HEK293 (cell line): Measurements from ENCODE around the gene ASCC3.

Experiments
- CTCF ChIA-PET: fragments of 350-600 bp; formaldehyde crosslinking; extraction: SDS; loops from one replicate; lab custom pipeline; 2021; ENCODE audit warnings: antibody characterized with exemption; lab: Yijun Ruan, JAX
- POLR2A ChIA-PET: fragments of 300-600 bp; formaldehyde crosslinking; extraction: SDS; loops from one replicate; lab custom pipeline; 2020; ENCODE audit warnings: antibody characterized with exemption, inconsistent platforms; lab: Yijun Ruan, JAX
- H3K27ac ChIP-seq: fragments of 200-500 bp; sonication (Bioruptor generic); 2 replicates; pipeline ENCODE4 v1.5.1; 2014; ENCODE audit warnings: low read depth, low read length, control low read depth, inconsistent platforms; ENCODE audit errors: extremely low read depth
- H3K36me3 ChIP-seq, 2 experiments: fragments of 200-500 bp in 1 of 2; sonication (Bioruptor generic) in 1 of 2; 1 replicate in 1 of 2; 2 replicates in 1 of 2; pipeline ENCODE4 v1.5.1; 2014 to 2017; ENCODE audit warnings: inconsistent platforms in 2 of 2, low read length in 2 of 2; ENCODE audit not compliant: control insufficient read depth in 2 of 2, insufficient read depth in 1 of 2
- H3K4me1 ChIP-seq: fragments of 200-500 bp; sonication (Bioruptor generic); 2 replicates; pipeline ENCODE4 v1.5.1; 2014; ENCODE audit warnings: mild to moderate bottlenecking, low read length, inconsistent platforms; ENCODE audit not compliant: control insufficient read depth, insufficient read depth
- H3K4me3 ChIP-seq: 2 replicates; pipeline ENCODE4 v1.5.1; 2011; ENCODE audit warnings: low read depth, mild to moderate bottlenecking, control low read depth, low read length, moderate library complexity
- H3K9me3 ChIP-seq: fragments of 200-500 bp; sonication (Bioruptor generic); 2 replicates; pipeline ENCODE4 v1.5.1; 2014; ENCODE audit warnings: low read depth, low read length, inconsistent platforms; ENCODE audit not compliant: control insufficient read depth, insufficient read depth
- GLIS1 ChIP-seq: fragments of 450-650 bp; formaldehyde crosslinking; IDR thresholded peaks from 2 replicates; pipeline ENCODE4 v1.5.1; 2016; ENCODE audit warnings: missing biosample characterization, missing genetic modification characterization
- IKZF3 ChIP-seq: fragments of 450-650 bp; IDR thresholded peaks from 2 replicates; pipeline ENCODE4 v1.5.0; 2018; ENCODE audit warnings: missing biosample characterization, mild to moderate bottlenecking, missing genetic modification characterization, moderate library complexity
- KLF16 ChIP-seq: fragments of 450-650 bp; formaldehyde crosslinking; IDR thresholded peaks from 2 replicates; pipeline ENCODE4 v1.5.1; 2017; ENCODE audit warnings: missing biosample characterization, missing genetic modification characterization
- MZF1 ChIP-seq: fragments of 450-650 bp; formaldehyde crosslinking; IDR thresholded peaks from 2 replicates; pipeline ENCODE4 v1.5.1; 2017; ENCODE audit warnings: missing biosample characterization, missing genetic modification characterization, borderline replicate concordance
- SCRT2 ChIP-seq: fragments of 450-650 bp; formaldehyde crosslinking; IDR thresholded peaks from 2 replicates; pipeline ENCODE4 v1.5.1; 2016; ENCODE audit warnings: missing biosample characterization, missing genetic modification characterization
- ZNF16 ChIP-seq: fragments of 450-650 bp; formaldehyde crosslinking; IDR thresholded peaks from 2 replicates; pipeline ENCODE4 v1.5.1; 2016; ENCODE audit warnings: low read depth, missing biosample characterization, missing genetic modification characterization
- ZNF19 ChIP-seq: fragments of 450-650 bp; formaldehyde crosslinking; IDR thresholded peaks from 2 replicates; pipeline ENCODE4; 2016; ENCODE audit warnings: missing biosample characterization, missing genetic modification characterization, low read depth
- ZNF768 ChIP-seq: fragments of 450-650 bp; formaldehyde crosslinking; IDR thresholded peaks from 2 replicates; pipeline ENCODE4 v1.5.1; 2018; ENCODE audit warnings: missing biosample characterization, mild to moderate bottlenecking, missing genetic modification characterization
- ZNF777 ChIP-seq: fragments of 450-650 bp; formaldehyde crosslinking; IDR thresholded peaks from 2 replicates; pipeline ENCODE4 v1.5.1; 2017; ENCODE audit warnings: missing biosample characterization, missing genetic modification characterization, borderline replicate concordance
- TF ChIP-seq, protein P1 (sequence below): fragments of 450-650 bp; formaldehyde crosslinking; IDR thresholded peaks from 2 replicates; pipeline ENCODE4 v1.5.1; 2016; ENCODE audit warnings: missing biosample characterization, missing genetic modification characterization
- TF ChIP-seq, protein P2 (sequence below): fragments of 450-650 bp; formaldehyde crosslinking; IDR thresholded peaks from 2 replicates; pipeline ENCODE4 v1.5.1; 2016; ENCODE audit warnings: missing biosample characterization, missing genetic modification characterization
- TF ChIP-seq, protein P3 (sequence below): fragments of 450-650 bp; formaldehyde crosslinking; IDR thresholded peaks from 2 replicates; pipeline ENCODE4 v1.5.0; 2017; ENCODE audit warnings: missing biosample characterization, missing genetic modification characterization, borderline replicate concordance
- TF ChIP-seq, protein P4 (sequence below): fragments of 450-650 bp; formaldehyde crosslinking; IDR thresholded peaks from 2 replicates; pipeline ENCODE4 v1.5.1; 2016; ENCODE audit warnings: missing biosample characterization, missing genetic modification characterization
- TF ChIP-seq, protein P5 (sequence below): fragments of 450-650 bp; formaldehyde crosslinking; IDR thresholded peaks from 2 replicates; pipeline ENCODE4 v1.5.1; 2016; ENCODE audit warnings: missing biosample characterization, missing genetic modification characterization, low read depth
- TF ChIP-seq, protein P6 (sequence below): fragments of 450-650 bp; IDR thresholded peaks from 2 replicates; pipeline ENCODE4 v1.5.1; 2018; ENCODE audit warnings: missing biosample characterization, missing genetic modification characterization

The ASCC3 gene

DNA sequence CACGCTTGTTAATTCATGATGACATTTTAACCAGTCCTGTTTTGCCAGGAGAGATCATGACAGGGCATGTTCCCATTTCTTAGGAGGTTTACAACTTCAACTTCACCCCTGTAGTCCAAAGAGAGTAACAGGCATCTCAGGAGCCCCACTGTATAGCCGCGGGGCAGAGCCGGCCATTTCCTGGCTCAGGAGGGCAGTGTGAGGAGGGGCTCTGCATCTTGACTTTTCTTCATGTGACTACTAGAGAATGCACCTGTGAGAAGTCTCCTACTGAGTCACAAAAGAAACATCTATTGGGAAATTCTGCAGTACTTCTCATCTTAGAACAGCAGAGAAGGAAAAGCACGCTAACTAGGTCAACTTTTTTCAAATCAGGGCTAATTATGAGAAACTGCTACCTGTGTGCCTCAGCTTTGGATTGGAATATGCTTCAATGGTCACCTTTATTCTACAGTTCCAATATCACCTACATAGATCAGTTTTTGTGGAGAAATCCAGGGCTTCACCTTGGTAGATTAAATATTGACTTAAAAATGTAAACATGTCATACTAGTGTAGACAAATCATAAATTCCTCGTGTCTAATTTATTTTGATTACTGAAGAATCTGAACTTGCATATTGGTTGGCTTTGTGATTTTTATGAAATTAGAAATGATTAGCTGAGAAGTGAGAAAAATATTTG, 387.8 kb downstream of the ASCC3 start (continued):
- TF ChIP-seq, protein P1, sequence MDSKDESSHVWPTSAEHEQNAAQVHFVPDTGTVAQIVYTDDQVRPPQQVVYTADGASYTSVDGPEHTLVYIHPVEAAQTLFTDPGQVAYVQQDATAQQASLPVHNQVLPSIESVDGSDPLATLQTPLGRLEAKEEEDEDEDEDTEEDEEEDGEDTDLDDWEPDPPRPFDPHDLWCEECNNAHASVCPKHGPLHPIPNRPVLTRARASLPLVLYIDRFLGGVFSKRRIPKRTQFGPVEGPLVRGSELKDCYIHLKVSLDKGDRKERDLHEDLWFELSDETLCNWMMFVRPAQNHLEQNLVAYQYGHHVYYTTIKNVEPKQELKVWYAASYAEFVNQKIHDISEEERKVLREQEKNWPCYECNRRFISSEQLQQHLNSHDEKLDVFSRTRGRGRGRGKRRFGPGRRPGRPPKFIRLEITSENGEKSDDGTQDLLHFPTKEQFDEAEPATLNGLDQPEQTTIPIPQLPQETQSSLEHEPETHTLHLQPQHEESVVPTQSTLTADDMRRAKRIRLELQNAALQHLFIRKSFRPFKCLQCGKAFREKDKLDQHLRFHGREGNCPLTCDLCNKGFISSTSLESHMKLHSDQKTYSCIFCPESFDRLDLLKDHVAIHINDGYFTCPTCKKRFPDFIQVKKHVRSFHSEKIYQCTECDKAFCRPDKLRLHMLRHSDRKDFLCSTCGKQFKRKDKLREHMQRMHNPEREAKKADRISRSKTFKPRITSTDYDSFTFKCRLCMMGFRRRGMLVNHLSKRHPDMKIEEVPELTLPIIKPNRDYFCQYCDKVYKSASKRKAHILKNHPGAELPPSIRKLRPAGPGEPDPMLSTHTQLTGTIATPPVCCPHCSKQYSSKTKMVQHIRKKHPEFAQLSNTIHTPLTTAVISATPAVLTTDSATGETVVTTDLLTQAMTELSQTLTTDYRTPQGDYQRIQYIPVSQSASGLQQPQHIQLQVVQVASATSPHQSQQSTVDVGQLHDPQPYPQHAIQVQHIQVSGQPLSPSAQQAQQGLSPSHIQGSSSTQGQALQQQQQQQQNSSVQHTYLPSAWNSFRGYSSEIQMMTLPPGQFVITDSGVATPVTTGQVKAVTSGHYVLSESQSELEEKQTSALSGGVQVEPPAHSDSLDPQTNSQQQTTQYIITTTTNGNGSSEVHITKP (tag by site-specific recombination), result no peak
- TF ChIP-seq, protein P2, sequence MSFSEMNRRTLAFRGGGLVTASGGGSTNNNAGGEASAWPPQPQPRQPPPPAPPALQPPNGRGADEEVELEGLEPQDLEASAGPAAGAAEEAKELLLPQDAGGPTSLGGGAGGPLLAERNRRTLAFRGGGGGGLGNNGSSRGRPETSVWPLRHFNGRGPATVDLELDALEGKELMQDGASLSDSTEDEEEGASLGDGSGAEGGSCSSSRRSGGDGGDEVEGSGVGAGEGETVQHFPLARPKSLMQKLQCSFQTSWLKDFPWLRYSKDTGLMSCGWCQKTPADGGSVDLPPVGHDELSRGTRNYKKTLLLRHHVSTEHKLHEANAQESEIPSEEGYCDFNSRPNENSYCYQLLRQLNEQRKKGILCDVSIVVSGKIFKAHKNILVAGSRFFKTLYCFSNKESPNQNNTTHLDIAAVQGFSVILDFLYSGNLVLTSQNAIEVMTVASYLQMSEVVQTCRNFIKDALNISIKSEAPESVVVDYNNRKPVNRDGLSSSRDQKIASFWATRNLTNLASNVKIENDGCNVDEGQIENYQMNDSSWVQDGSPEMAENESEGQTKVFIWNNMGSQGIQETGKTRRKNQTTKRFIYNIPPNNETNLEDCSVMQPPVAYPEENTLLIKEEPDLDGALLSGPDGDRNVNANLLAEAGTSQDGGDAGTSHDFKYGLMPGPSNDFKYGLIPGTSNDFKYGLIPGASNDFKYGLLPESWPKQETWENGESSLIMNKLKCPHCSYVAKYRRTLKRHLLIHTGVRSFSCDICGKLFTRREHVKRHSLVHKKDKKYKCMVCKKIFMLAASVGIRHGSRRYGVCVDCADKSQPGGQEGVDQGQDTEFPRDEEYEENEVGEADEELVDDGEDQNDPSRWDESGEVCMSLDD (tag by site-specific recombination), result no peak
- TF ChIP-seq ZNF768 (tag by site-specific recombination), result no peak
- no peak for TF ChIP-seq ZNF777 (tag by site-specific recombination)
- TF ChIP-seq ZNF16 (tag by site-specific recombination), result no peak
- TF ChIP-seq GLIS1 (tag by site-specific recombination), result no peak
- no peak for TF ChIP-seq ZNF19
- TF ChIP-seq, all 188 proteins: peak for 0

DNA sequence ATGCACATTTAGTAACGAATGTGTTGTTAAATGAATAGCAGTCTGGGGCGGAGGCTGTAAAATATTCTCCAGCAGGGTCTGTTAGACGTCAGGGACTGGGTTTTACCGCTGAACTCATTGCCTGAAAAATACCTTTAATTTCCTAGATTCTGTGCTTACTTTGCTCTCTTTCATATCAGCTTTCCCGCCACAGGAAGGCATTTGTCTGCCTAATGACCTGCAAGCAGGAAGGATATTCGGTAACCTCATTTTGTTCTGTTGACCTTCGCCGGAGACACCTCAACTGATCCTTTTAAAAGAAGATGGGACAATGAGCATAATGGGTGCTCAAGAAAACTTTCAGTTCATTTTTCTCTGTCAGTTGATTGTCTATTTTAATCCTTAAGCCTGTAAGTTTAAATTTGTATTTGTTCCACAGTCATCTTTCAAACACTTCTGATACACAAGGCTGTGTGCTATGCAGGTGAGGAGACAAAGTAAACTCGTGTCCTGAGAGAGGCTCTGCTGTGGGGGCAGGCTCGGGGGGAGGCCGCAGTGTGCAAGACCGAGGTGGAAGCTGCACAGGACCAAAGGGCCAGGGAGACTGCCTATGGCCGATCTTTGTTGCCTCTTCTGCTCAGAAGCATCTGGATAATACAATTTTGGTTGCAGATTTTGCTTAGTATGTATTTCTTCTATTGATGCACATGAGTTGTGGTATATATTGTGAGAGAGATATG, 389.0 kb downstream of the ASCC3 start:
- Histone ChIP-seq H3K4me3 (no peak overlapping the region), H3K27ac (no peak overlapping the region), H3K36me3 (no peaks in the 10 kb centered on the region), H3K9me3 (no peaks in the 10 kb centered on the region), H3K4me1 (no peaks in the 10 kb centered on the region)
- CTCF ChIA-PET, result interaction anchor here (0.6 to 1.1 kb wide), 4 partner anchors 172 to 645 kb away, joined by 3 to 5 read pairs (median 4); no protein-coding TSS in a partner anchor
- POLR2A ChIA-PET, result no interaction called here
- TF ChIP-seq, protein P3, sequence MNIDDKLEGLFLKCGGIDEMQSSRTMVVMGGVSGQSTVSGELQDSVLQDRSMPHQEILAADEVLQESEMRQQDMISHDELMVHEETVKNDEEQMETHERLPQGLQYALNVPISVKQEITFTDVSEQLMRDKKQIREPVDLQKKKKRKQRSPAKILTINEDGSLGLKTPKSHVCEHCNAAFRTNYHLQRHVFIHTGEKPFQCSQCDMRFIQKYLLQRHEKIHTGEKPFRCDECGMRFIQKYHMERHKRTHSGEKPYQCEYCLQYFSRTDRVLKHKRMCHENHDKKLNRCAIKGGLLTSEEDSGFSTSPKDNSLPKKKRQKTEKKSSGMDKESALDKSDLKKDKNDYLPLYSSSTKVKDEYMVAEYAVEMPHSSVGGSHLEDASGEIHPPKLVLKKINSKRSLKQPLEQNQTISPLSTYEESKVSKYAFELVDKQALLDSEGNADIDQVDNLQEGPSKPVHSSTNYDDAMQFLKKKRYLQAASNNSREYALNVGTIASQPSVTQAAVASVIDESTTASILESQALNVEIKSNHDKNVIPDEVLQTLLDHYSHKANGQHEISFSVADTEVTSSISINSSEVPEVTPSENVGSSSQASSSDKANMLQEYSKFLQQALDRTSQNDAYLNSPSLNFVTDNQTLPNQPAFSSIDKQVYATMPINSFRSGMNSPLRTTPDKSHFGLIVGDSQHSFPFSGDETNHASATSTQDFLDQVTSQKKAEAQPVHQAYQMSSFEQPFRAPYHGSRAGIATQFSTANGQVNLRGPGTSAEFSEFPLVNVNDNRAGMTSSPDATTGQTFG (tag by site-specific recombination), result no peak
- TF ChIP-seq ZNF777 (tag by site-specific recombination) (no peak), KLF16 (no peak), MZF1 (no peak), SCRT2 (tag by site-specific recombination) (no peak), IKZF3 (no peak)
- TF ChIP-seq, protein P4, sequence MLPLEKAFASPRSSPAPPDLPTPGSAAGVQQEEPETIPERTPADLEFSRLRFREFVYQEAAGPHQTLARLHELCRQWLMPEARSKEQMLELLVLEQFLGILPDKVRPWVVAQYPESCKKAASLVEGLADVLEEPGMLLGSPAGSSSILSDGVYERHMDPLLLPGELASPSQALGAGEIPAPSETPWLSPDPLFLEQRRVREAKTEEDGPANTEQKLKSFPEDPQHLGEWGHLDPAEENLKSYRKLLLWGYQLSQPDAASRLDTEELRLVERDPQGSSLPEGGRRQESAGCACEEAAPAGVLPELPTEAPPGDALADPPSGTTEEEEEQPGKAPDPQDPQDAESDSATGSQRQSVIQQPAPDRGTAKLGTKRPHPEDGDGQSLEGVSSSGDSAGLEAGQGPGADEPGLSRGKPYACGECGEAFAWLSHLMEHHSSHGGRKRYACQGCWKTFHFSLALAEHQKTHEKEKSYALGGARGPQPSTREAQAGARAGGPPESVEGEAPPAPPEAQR (tag by site-specific recombination), result no peak
- TF ChIP-seq, protein P5, sequence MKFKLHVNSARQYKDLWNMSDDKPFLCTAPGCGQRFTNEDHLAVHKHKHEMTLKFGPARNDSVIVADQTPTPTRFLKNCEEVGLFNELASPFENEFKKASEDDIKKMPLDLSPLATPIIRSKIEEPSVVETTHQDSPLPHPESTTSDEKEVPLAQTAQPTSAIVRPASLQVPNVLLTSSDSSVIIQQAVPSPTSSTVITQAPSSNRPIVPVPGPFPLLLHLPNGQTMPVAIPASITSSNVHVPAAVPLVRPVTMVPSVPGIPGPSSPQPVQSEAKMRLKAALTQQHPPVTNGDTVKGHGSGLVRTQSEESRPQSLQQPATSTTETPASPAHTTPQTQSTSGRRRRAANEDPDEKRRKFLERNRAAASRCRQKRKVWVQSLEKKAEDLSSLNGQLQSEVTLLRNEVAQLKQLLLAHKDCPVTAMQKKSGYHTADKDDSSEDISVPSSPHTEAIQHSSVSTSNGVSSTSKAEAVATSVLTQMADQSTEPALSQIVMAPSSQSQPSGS (tag by site-specific recombination), result no peak
- TF ChIP-seq, protein P1 (tag by site-specific recombination), result no peak
- TF ChIP-seq, protein P6, sequence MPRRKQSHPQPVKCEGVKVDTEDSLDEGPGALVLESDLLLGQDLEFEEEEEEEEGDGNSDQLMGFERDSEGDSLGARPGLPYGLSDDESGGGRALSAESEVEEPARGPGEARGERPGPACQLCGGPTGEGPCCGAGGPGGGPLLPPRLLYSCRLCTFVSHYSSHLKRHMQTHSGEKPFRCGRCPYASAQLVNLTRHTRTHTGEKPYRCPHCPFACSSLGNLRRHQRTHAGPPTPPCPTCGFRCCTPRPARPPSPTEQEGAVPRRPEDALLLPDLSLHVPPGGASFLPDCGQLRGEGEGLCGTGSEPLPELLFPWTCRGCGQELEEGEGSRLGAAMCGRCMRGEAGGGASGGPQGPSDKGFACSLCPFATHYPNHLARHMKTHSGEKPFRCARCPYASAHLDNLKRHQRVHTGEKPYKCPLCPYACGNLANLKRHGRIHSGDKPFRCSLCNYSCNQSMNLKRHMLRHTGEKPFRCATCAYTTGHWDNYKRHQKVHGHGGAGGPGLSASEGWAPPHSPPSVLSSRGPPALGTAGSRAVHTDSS (tag by site-specific recombination), result no peak
